A673 (cell line): ENCODE results near the gene HOXA5. TPM values are rescaled to one million over a fixed set of nuclear protein-coding genes. Genes with fewer than 3 reads are reported as not detected.

Source experiments
- BruUV-seq: library from RNA; stranded (reverse); fragments of 400-500 nt; replicated peaks from 2 replicates; lab custom pipeline; 2021; lab: Mats Ljungman, UMichigan
- CTCF ChIA-PET: fragments of 300-600 bp; sonication (Branson Sonifier 250); formaldehyde crosslinking; loops from one replicate; lab custom pipeline; 2022; ENCODE audit warnings: antibody characterized with exemption; lab: Charles Lee
- POLR2A ChIA-PET: fragments of 300-600 bp; sonication (Branson Sonifier 250); formaldehyde crosslinking; loops from one replicate; lab custom pipeline; 2022; ENCODE audit warnings: antibody characterized with exemption; ENCODE audit not compliant: low non-redundant PET; lab: Charles Lee
- DNase-seq: peaks from one replicate; pipeline ENCODE4 v3.0.0-alpha.2; 2015; ENCODE audit warnings: low spot score
- H3K27ac ChIP-seq: fragments of 200-600 bp; sonication (generic); 2 replicates; pipeline ENCODE4 v1.5.1; 2016; ENCODE audit warnings: mixed run types, low read depth, mild to moderate bottlenecking, mixed read lengths, antibody characterized with exemption, low read length; ENCODE audit not compliant: poor library complexity, severe bottlenecking
- H3K27me3 ChIP-seq: fragments of 200-600 bp; sonication (generic); replicated peaks from 2 replicates; pipeline ENCODE4 v1.6.1; 2017; ENCODE audit warnings: mixed run types, low read depth, mild to moderate bottlenecking, mixed read lengths, antibody characterized with exemption, low read length; ENCODE audit not compliant: insufficient read depth, poor library complexity
- H3K36me3 ChIP-seq: fragments of 200-600 bp; sonication (generic); 2 replicates; pipeline ENCODE4 v1.6.1; 2016; ENCODE audit warnings: mixed run types, mild to moderate bottlenecking, mixed read lengths, antibody characterized with exemption, low read length; ENCODE audit not compliant: insufficient read depth, poor library complexity, severe bottlenecking
- H3K4me1 ChIP-seq: fragments of 200-600 bp; sonication (generic); 2 replicates; pipeline ENCODE4 v1.6.1; 2017; ENCODE audit warnings: mixed run types, mild to moderate bottlenecking, mixed read lengths, antibody characterized with exemption, low read length; ENCODE audit not compliant: insufficient read depth, poor library complexity, severe bottlenecking
- H3K4me3 ChIP-seq: fragments of 200-600 bp; sonication (generic); 2 replicates; pipeline ENCODE4 v1.5.1; 2016; ENCODE audit warnings: low read depth, mixed run types, mild to moderate bottlenecking, mixed read lengths, low read length; ENCODE audit not compliant: poor library complexity, severe bottlenecking
- H3K9me3 ChIP-seq: fragments of 200-600 bp; sonication (generic); 2 replicates; pipeline ENCODE4 v1.6.1; 2016; ENCODE audit warnings: mixed run types, low read depth, mild to moderate bottlenecking, mixed read lengths, antibody characterized with exemption, low read length; ENCODE audit not compliant: poor library complexity, severe bottlenecking
- EZH2 ChIP-seq: fragments of 200-600 bp; sonication (generic); IDR thresholded peaks from 2 replicates; pipeline ENCODE4 v1.6.1; 2017; ENCODE audit warnings: borderline replicate concordance, low read depth, mild to moderate bottlenecking, mixed read lengths, antibody characterized with exemption, low read length; ENCODE audit not compliant: poor library complexity, severe bottlenecking
- intact Hi-C: fragments of 100-400 bp; cut with micrococcal nuclease; formaldehyde crosslinking; loops from one replicate; pipeline ENCODE4 v1.10.0; 2022; ENCODE audit not compliant: unreplicated experiment
- total RNA-seq: library from RNA; stranded (reverse); gene quantifications from 2 replicates; pipeline ENCODE4 v1.2.3, GENCODE V29; 2021
- TF ChIP-seq, protein P1 (sequence below): fragments of 300-800, 200-600 bp; sonication (generic); conservative IDR thresholded peaks from 2 replicates; pipeline ENCODE4 v1.5.1; 2017; ENCODE audit warnings: low read depth, mild to moderate bottlenecking, antibody characterized with exemption, low read length, moderate library complexity, mixed read lengths

Gene HOXA5
- total RNA-seq, 1 experiment from 2014 or later, result not detected

DNA sequence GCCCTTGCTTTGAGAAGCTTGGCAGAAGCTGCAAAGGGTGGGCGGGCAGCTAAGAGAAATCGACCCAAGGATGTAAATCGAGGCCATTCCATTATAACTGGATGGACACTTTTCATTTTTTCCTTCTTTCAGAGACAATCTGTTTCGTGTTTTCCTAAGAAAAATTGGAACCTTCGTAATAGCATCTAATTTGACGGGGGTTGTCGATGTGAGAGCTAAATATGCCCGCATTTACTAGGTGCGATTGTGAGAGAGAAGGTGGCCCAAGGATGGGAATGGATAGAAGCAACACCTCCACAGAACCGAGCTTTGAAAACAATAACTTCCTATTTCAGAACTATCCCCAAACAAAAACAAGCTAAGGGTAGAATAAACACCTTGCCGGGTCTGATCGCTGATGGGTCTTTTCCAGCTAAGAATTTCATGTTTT, 12.1 kb downstream of the HOXA5 start:
- CTCF ChIA-PET, result no interaction called here
- no TSS peak for BruUV-seq
- intact Hi-C loops, result no loop called here
- POLR2A ChIA-PET, result no interaction called here
- Histone ChIP-seq H3K4me3 (peak overlapping the region; percentile 38), H3K4me1 (no peaks in the 10 kb centered on the region), H3K9me3 (no peaks in the 10 kb centered on the region), H3K36me3 (no peaks in the 10 kb centered on the region), H3K27me3 (peaks cover 100% of the 10 kb centered on the region), H3K27ac (no peak overlapping the region)
- no peak for DNase-seq
- TF ChIP-seq, protein P1, sequence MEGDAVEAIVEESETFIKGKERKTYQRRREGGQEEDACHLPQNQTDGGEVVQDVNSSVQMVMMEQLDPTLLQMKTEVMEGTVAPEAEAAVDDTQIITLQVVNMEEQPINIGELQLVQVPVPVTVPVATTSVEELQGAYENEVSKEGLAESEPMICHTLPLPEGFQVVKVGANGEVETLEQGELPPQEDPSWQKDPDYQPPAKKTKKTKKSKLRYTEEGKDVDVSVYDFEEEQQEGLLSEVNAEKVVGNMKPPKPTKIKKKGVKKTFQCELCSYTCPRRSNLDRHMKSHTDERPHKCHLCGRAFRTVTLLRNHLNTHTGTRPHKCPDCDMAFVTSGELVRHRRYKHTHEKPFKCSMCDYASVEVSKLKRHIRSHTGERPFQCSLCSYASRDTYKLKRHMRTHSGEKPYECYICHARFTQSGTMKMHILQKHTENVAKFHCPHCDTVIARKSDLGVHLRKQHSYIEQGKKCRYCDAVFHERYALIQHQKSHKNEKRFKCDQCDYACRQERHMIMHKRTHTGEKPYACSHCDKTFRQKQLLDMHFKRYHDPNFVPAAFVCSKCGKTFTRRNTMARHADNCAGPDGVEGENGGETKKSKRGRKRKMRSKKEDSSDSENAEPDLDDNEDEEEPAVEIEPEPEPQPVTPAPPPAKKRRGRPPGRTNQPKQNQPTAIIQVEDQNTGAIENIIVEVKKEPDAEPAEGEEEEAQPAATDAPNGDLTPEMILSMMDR, result no peak
- no peak for TF ChIP-seq EZH2

DNA sequence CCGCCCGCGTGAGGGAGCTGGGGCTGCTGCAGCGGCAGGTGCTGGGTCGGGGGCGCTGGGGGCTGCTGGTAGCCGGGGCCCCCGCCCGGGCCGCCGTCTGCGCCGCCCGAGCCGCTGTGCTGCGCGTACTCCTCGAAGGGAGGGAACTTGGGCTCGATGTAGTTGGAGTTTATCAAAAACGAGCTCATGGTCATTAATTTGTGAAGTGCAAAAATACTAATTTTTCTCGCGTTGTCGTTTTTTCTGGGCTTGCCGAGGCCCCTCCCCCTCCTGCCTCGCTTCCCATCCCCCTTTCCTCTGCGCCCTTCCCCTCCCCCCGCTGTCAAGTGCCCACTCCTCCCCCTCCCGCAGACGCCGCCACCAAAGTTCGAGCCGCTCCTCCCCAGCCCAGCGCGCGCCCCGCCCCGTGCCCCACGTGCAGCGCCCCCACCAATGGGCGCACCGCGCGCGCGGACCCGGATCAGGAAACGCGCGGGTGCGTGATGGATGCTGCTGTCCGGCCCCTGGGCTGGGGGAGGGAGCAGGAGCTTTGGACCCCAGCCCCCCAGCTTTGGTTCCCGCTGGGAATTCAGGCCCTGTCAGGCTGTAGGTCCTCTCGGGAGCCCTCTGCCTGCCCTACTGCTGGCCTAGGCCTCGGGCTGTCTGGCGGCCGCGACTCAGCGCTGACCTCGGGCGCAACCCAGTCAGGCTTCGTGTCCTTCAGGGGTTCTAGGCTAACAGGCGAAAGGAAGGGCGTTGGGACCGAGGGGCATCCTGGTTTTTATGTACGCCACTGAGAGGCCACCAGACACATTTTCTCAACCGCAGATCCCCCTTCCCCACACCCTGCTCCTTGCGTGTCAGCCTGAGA, 12.7 kb downstream of the HOXA5 start, which contains the start of gene HOXA4:
Gene HOXA4 (minus strand): TSS at position 218 of the 850 bp plus-strand sequence. CDS start 24 bp downstream, at position 194.
- Histone ChIP-seq H3K4me3 (peak within 1 kb of the TSS; percentile 38), H3K36me3 (no peaks in the 10 kb centered on the region), H3K27me3 (peaks cover 100% of the 10 kb centered on the region), H3K9me3 (no peaks in the 10 kb centered on the region), H3K27ac (no peak within 1 kb of the TSS), H3K4me1 (no peaks in the 10 kb centered on the region)
- ChIA-PET POLR2A (no interaction called here), CTCF (no interaction called here)
- no peak for TF ChIP-seq EZH2
- TF ChIP-seq, protein P1, result no peak
- DNase-seq, result peak; percentile 58
- BruUV-seq, result no TSS peak
- intact Hi-C loops, result no loop called here

DNA sequence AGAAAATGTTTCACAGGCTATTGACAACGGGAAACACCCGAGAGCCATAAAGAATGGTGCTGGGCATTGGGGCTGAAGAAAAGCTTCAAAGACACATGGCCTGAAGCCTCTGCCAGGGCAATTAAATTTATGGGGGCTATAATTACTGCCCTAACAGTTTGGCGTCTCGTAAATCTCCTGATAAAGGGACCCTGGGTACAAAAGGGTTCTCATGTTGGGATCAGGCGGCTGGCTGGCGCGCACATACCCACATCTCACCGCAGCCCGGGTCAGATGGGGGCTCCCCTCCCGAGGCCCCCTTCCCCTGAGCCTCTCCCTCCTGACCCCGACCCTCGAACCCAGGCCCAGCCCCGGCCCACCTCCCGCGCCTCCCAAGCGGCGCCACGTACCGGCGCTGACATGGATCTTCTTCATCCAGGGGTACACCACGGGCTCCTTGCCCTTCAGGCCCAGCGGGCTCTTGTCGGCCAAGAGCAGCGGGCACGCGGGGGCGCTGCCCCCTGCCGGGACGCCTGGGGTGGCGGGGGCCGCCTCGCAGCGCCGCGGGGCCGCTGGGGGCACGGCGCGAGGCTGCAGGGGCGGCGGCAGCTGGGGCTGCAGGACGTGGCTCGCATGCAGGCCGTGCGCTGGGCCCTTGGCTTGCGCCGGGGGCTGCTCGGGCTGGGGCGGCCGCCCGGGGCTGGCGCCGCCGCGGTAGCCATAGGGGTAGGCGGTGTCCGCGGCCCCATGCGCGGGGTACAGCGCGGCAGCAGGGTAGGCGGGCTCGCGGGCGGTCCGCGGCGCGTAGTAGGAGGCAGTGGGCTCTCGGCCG, 13.5 kb downstream of the HOXA5 start:
- no TSS peak for BruUV-seq

More for the DNA sequence above, 13.5 kb downstream of the HOXA5 start:
- ChIA-PET POLR2A (no interaction called here), CTCF (no interaction called here)
- H3K9me3 ChIP-seq, result no peaks in the 10 kb centered on the region
- H3K27ac ChIP-seq, result no peak overlapping the region
- H3K4me3 ChIP-seq, result peak overlapping the region; percentile 6
- DNase-seq, result no peak
- intact Hi-C loops, result no loop called here
- H3K36me3 ChIP-seq, result no peaks in the 10 kb centered on the region
- TF ChIP-seq EZH2, result peak; percentile 53
- TF ChIP-seq, protein P1, result no peak
- peaks cover 100% of the 10 kb centered on the region for H3K27me3 ChIP-seq
- no peaks in the 10 kb centered on the region for H3K4me1 ChIP-seq
